Stimulated activated CD4-positive, alpha-beta T cell treated with anti-CD3 and anti-CD28 coated beads, Interleukin-1b, Interleukin-23, amount 100 ng/mL, for 1 hour (primary cell): ENCODE results near the gene RUSF1.
A peak's percentile ranks its signal among the peaks of the same experiment; 100 is the strongest.
"Not testable (repeated sequence)": the region's sequence is repeated elsewhere in the genome, so short reads cannot be mapped to it uniquely, and the experiment has no call there.

Source experiments
- DNase-seq, 2 donors: peaks; one replicate each; pipeline ENCODE4 v3.0.0-alpha.2; 2020; ENCODE audit warnings: low read depth in 2 of 2

Gene RUSF1

DNA sequence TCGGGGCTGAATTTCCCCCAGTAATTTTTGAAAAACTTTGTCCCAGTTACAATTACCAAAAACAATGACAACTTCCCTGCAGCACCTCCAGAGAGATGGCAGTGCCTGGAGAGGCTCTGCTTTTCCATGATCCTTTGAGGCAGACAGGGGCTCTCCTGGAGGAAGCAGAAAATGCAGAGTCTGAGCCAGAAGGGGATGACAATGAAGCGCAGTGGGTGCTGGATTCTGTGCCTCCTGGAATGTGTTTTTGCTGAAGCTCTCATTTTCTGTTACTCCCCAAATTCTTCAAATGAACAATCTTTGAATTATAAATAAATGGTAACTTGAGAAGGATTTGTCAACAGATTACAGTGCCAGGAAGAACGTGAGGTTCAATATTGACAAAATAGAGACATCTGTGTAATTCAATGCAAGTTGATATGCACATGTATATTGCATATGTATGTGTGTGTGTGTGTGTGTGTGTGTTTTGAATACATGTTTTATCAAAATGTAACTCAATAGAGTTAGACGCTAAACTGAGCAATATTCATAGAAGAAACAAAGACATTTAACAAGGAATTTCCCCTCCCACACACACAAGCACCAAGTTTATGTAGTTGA, 9.7 kb upstream of the RUSF1 start:
- no peak for DNase-seq

DNA sequence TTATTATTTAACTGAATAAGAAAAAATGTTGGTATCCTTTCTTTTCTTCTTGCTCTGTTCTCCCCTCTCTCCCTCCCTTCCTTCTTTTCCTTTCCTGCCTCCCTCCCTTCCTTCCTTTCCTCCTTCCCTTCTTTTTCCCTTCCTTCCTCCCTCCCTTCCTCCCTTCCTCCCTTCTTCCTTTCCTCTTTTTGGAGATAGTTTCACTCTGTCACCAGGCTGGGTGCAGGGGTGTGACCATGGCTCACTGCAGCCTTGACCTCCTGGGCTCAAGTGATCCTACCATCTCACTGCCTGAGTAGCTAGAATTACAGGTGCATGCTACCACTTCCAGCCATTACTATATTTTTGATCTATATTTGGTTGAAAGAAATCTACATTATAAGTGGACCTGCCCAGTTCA, 5.7 kb upstream of the RUSF1 start:
- no peak for DNase-seq

- no peak for DNase-seq
Measured at GRCh38 chr16:31513126-31513525, 4.9 kb upstream of the RUSF1 start.

DNA sequence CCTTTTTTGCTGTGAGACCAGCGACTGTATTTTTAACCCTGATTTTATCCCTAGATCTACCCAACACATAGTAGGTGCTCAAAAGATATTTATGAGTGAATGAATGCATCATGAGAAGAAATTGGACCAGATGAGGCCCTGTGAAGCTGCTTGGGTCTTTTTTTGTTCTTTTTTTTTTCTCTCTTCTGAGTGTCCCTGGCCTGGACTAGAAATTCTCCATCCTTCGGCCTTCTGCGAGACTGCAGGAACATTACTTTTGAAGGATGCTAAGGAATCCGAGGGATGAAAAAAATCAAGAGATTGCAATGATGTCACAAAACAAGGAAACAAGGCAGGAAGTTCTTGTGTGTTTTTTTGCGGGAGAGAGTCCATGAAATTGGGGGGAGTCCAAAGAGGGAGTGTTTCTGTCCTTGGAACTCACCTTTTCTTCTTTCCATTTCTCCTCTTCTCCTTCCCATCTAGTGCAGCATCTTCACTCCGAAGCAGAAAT, 560 bp upstream of the RUSF1 start:
- DNase-seq = no peak

- DNase-seq = no peak
Measured at GRCh38 chr16:31507617-31507928, 618 bp downstream of the RUSF1 start.

- no peak for DNase-seq
Measured at GRCh38 chr16:31505483-31505882, 2.7 kb downstream of the RUSF1 start.

DNA sequence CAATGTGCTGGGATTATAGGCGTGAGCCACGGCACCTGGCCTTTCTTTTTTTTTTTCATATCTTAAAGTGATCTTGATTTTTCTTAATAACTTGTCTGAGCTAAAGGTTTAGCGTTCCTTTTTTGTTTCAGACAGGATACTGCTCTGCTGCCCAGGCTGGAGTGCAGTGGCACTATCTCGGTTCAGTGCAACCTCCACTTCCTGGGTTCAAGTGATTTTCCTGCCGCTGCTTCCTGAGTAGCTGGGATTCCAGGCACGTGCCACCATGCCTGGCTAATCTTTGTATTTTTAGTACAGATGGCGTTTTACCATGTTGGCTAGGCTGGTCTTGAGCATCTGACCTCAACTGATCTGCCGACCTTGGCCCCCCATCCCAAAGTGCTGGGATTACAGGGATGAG, 4.0 kb downstream of the RUSF1 start:
- DNase-seq = no peak

GRCh38 chr16:31503555-31503954, 4.6 kb downstream of the RUSF1 start:
- not testable (repeated sequence) for DNase-seq

GRCh38 chr16:31502981-31503380, 5.2 kb downstream of the RUSF1 start:
- DNase-seq = no peak

DNA sequence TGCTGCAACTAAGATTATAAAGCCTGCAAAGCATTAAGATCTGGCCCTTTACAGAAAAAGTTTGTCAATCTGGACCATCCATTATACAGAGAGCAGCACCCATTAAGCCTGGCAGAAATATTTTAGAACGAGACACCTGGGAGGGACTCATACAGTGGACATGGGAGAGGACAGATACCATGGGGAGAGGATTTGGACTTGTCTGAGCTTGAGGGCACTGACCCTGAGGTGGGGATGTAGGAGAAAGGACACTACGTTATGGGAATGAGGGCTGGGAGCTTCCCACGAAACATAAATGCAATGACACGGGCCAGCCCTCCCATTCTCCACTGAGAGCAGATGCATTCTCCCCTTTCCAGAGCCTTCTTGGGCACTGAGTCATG, 6.2 kb downstream of the RUSF1 start:
- DNase-seq = no peak

- DNase-seq = no peak
Measured at GRCh38 chr16:31501226-31501965, 6.8 kb downstream of the RUSF1 start.

- DNase-seq = no peak
Measured at GRCh38 chr16:31499928-31500327, 8.3 kb downstream of the RUSF1 start.

- no peak for DNase-seq
Measured at GRCh38 chr16:31498493-31498892, 9.7 kb downstream of the RUSF1 start.

GRCh38 chr16:31496670-31497069, 11.5 kb downstream of the RUSF1 start:
- DNase-seq = no peak

- no peak for DNase-seq
Measured at GRCh38 chr16:31493506-31494125, 14.6 kb downstream of the RUSF1 start.

- no peak for DNase-seq
Measured at GRCh38 chr16:31491778-31492418, 16.3 kb downstream of the RUSF1 start.

GRCh38 chr16:31489616-31490584, 18.3 kb downstream of the RUSF1 start:
- no peak for DNase-seq

DNA sequence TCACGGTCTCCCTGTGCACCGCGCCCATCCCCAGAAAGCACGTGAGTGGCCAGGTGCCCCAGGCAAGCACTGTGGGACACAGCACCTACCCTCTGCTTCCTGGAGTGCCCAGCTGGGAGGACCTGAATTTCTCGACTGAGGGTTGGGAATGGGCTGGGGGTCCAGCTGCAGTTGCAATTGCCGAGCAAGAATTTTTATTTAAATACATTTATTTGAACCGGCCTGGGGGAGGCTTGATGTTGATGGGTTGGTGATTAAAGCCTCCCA, 19.0 kb downstream of the RUSF1 start:
- DNase-seq = no peak

GRCh38 chr16:31488468-31489297, 19.5 kb downstream of the RUSF1 start:
- DNase-seq = no peak

DNA sequence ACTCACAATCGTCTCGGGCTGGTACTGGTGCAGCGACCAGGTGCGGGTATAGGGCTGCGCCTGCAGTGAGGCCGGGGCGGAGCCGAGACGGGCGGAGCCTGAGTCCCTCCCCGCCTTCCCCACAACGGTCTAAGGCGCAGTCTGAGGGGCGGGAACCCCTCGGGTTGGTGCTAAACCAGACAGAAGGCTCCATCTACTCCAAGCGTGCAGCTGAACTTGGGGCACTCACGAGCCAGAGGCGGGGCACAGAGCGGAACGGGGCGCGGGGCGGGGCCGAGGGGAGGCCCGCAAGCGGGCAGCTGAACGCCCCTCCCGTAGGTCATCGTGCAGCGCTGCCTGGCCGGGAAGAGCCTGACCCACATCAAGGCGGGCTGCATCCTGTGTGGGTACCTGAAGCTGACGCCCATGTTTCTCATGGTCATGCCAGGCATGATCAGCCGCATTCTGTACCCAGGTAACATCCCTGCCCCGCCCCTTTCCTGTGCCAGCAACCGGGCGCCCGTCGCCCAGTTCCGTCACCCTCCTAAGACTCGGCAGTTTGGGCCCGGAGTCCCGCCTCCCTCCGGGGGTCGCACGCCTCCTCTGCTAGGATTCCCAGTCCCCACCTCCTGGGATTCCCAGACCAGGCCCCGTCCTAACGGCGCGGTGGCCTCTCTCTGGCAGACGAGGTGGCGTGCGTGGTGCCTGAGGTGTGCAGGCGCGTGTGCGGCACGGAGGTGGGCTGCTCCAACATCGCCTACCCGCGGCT, 20.3 kb downstream of the RUSF1 start:
- DNase-seq = peak in 1 of 2 donors; percentile 32
